H9 (cell line): ENCODE results near the gene GALNS. TPM values are rescaled to one million over a fixed set of nuclear protein-coding genes. Genes with fewer than 3 reads are reported as not detected.

Experiments
- DNase-seq: peaks from one replicate; pipeline ENCODE4 v3.0.0-alpha.2; 2017
- H2AFZ ChIP-seq: one replicate; pipeline ENCODE4 v1.6.1; 2013; ENCODE audit warnings: mild to moderate bottlenecking, low read length, control low read depth, moderate library complexity
- H2AK5ac ChIP-seq: 2 replicates; pipeline ENCODE4 v1.6.1; 2013; ENCODE audit warnings: low read length, control low read depth, mixed read lengths; ENCODE audit not compliant: insufficient read length
- H2BK120ac ChIP-seq: one replicate; pipeline ENCODE4 v1.6.1; 2013; ENCODE audit warnings: low read depth, mild to moderate bottlenecking, low read length, control low read depth, inconsistent platforms; ENCODE audit not compliant: poor library complexity, severe bottlenecking
- H2BK12ac ChIP-seq: 2 replicates; pipeline ENCODE4 v1.6.1; 2013; ENCODE audit warnings: low read length, control low read depth, mixed read lengths, low read depth; ENCODE audit not compliant: insufficient read length
- H2BK15ac ChIP-seq: 2 replicates; pipeline ENCODE4 v1.6.1; 2013; ENCODE audit warnings: low read depth, low read length, control low read depth
- H2BK20ac ChIP-seq: one replicate; pipeline ENCODE4 v1.6.1; 2013; ENCODE audit warnings: low read depth, mild to moderate bottlenecking, low read length, control low read depth, inconsistent platforms; ENCODE audit not compliant: poor library complexity, severe bottlenecking
- H2BK5ac ChIP-seq: 2 replicates; pipeline ENCODE4 v1.6.1; 2013; ENCODE audit warnings: low read length, control low read depth, mixed read lengths; ENCODE audit not compliant: insufficient read length
- H3K14ac ChIP-seq: 2 replicates; pipeline ENCODE4 v1.6.1; 2013; ENCODE audit warnings: low read length, control low read depth; ENCODE audit not compliant: insufficient read depth
- H3K18ac ChIP-seq: 2 replicates; pipeline ENCODE4 v1.6.1; 2013; ENCODE audit warnings: low read depth, mild to moderate bottlenecking, mixed read lengths, low read length, control low read depth; ENCODE audit not compliant: insufficient read length
- H3K23ac ChIP-seq: 2 replicates; pipeline ENCODE4 v1.6.1; 2013; ENCODE audit warnings: low read length, control low read depth, mixed read lengths, low read depth; ENCODE audit not compliant: insufficient read length
- H3K23me2 ChIP-seq: 2 replicates; pipeline ENCODE4 v1.6.1; 2013; ENCODE audit warnings: low read depth, mild to moderate bottlenecking, mixed read lengths, low read length, control low read depth; ENCODE audit not compliant: insufficient read length, poor library complexity, severe bottlenecking
- H3K27ac ChIP-seq: 2 replicates; pipeline ENCODE4 v1.5.1; 2013; ENCODE audit warnings: low read length, control low read depth, mixed read lengths, low read depth; ENCODE audit not compliant: insufficient read length
- H3K27me3 ChIP-seq: 2 replicates; pipeline ENCODE4 v1.6.1; 2013; ENCODE audit warnings: low read length, control low read depth, inconsistent platforms; ENCODE audit not compliant: insufficient read depth
- H3K4ac ChIP-seq: 2 replicates; pipeline ENCODE4 v1.6.1; 2013; ENCODE audit warnings: low read depth, mild to moderate bottlenecking, control low read depth, inconsistent platforms, low read length, moderate library complexity
- H3K4me1 ChIP-seq: 2 replicates; pipeline ENCODE4 v1.6.1; 2013; ENCODE audit warnings: low read length, control low read depth, inconsistent platforms; ENCODE audit not compliant: insufficient read depth
- H3K4me2 ChIP-seq: 2 replicates; pipeline ENCODE4 v1.6.1; 2013; ENCODE audit warnings: low read length, control low read depth, mixed read lengths; ENCODE audit not compliant: insufficient read length, insufficient read depth
- H3K56ac ChIP-seq: 2 replicates; pipeline ENCODE4 v1.6.1; 2013; ENCODE audit warnings: low read depth, mild to moderate bottlenecking, mixed read lengths, low read length, control low read depth; ENCODE audit not compliant: insufficient read length
- H3K79me1 ChIP-seq: 2 replicates; pipeline ENCODE4 v1.6.1; 2013; ENCODE audit warnings: low read depth, mild to moderate bottlenecking, moderate library complexity, low read length, control low read depth, inconsistent platforms; ENCODE audit not compliant: insufficient read depth, poor library complexity, severe bottlenecking
- H3K79me2 ChIP-seq: 2 replicates; pipeline ENCODE4 v1.6.1; 2013; ENCODE audit warnings: low read length, control low read depth, inconsistent platforms; ENCODE audit not compliant: insufficient read depth
- H3K9ac ChIP-seq: 2 replicates; pipeline ENCODE4 v1.6.1; 2013; ENCODE audit warnings: low read length, control low read depth, mixed read lengths; ENCODE audit not compliant: insufficient read length; ENCODE audit errors: extremely low read depth
- H3K9me3 ChIP-seq: one replicate; pipeline ENCODE4 v1.6.1; 2013; ENCODE audit warnings: low read depth, low read length, inconsistent platforms; ENCODE audit not compliant: control insufficient read depth
- H3T11ph ChIP-seq: one replicate; pipeline ENCODE4 v1.6.1; 2013; ENCODE audit warnings: mild to moderate bottlenecking, low read length, control low read depth, inconsistent platforms
- H4K20me1 ChIP-seq: one replicate; pipeline ENCODE4 v1.6.1; 2013; ENCODE audit not compliant: control insufficient read depth, insufficient read length, insufficient read depth
- H4K5ac ChIP-seq: 2 replicates; pipeline ENCODE4 v1.6.1; 2013; ENCODE audit warnings: low read depth, mild to moderate bottlenecking, mixed read lengths, low read length, control low read depth; ENCODE audit not compliant: insufficient read length
- H4K8ac ChIP-seq: replicated peaks from 2 replicates; pipeline ENCODE4 v1.6.1; 2013; ENCODE audit warnings: low read length, control low read depth, mixed read lengths, low read depth; ENCODE audit not compliant: insufficient read length
- H4K91ac ChIP-seq: 2 replicates; pipeline ENCODE4 v1.6.1; 2013; ENCODE audit warnings: low read depth, mild to moderate bottlenecking, moderate library complexity, mixed read lengths, low read length, control low read depth; ENCODE audit not compliant: insufficient read length
- H3K27ac Mint-ChIP-seq, 3 experiments: 2 replicates in 2 of 3; 3 replicates in 1 of 3; pipeline ENCODE4 v1.8.0; 2020 to 2021; ENCODE audit warnings: mixed read lengths in 3 of 3, mild to moderate bottlenecking in 1 of 3, moderate library complexity in 1 of 3
- H3K27me3 Mint-ChIP-seq: 2 replicates; pipeline ENCODE4 v1.8.0; 2021; ENCODE audit warnings: low read depth, mild to moderate bottlenecking, moderate library complexity, mixed read lengths
- H3K36me3 Mint-ChIP-seq, 3 experiments: 2 replicates in 2 of 3; 3 replicates in 1 of 3; pipeline ENCODE4 v1.8.0; 2020 to 2021; ENCODE audit warnings: low read depth in 3 of 3, mixed read lengths in 3 of 3; ENCODE audit not compliant: insufficient read depth in 1 of 3
- H3K4me1 Mint-ChIP-seq, 2 experiments: 2 replicates each; pipeline ENCODE4 v1.8.0; 2020; ENCODE audit warnings: mixed read lengths in 2 of 2
- H3K4me3 Mint-ChIP-seq, 2 experiments: 2 replicates in 1 of 2; 3 replicates in 1 of 2; pipeline ENCODE4 v1.8.0; 2020 to 2021; ENCODE audit warnings: mild to moderate bottlenecking in 2 of 2, mixed read lengths in 2 of 2, moderate library complexity in 1 of 2
- H3K9me3 Mint-ChIP-seq, 2 experiments: 2 replicates in 1 of 2; 3 replicates in 1 of 2; pipeline ENCODE4 v1.8.0; 2020; ENCODE audit warnings: mild to moderate bottlenecking in 2 of 2, mixed read lengths in 2 of 2, moderate library complexity in 1 of 2
- WGBS: extraction: QIAGEN DNeasy Blood & Tissue Kit; methylation state at CpG from one replicate; pipeline ENCODE4 v1.1.7; 2013; ENCODE audit warnings: missing lambda C conversion rate, low lambda C conversion rate, mixed read lengths; ENCODE audit not compliant: insufficient read length; ENCODE audit errors: extremely low coverage; 5-methylcytosine and 5-hydroxymethylcytosine counted together
- total RNA-seq: library from RNA; stranded (reverse); gene quantifications from 2 replicates; pipeline ENCODE4 v1.2.1, GENCODE V29; 2021
- TF ChIP-seq, protein P1 (sequence below): fragments of 200-600 bp; sonication (generic); conservative IDR thresholded peaks from 3 replicates; pipeline ENCODE4 v1.8.0; 2021; ENCODE audit warnings: antibody characterized with exemption, mild to moderate bottlenecking

Gene GALNS
- total RNA-seq, 1 experiment from 2014 or later: 20.3 TPM

DNA sequence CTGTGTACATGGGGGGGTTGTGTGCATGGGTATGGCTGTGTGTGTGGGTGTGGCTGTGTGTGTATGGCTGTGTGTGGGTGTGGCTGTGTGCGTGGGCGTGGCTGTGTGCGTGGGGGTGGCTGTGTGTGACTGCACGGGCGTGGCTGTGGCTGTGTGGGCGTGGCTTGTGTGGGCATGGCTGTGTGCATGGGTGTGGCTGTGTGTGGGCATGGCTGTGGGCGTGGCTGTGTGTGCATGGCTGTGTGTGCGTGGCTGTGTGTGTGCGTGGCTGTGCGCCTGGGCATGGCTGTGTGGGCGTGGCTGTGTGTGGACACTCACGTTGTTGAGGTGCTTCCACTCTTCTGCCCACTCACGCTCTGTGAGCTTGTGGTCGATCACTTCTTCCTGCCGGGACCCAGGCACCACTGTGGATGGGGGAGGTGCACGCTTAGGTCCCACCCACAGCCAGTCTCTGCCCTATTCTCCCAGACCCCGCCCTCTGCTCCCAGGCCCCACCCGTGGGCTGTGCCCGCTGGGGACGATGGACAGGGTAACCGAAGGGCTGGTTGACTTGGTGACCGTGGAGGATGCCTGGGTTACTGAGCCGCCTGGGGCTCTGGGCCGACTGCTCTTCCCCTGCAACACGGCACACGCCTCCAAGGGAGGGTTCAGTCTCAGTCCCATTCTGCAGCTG lies 25.7 kb upstream of the GALNS start:
- Histone ChIP-seq H3K9me3 (no peaks in the 10 kb centered on the region), H3K18ac (no peak overlapping the region), H2AFZ (no peak overlapping the region), H4K5ac (no peak overlapping the region), H3K4ac (no peak overlapping the region), H3K23ac (no peak overlapping the region), H2AK5ac (no peak overlapping the region), H3T11ph (no peak overlapping the region), H3K9ac (no peak overlapping the region), H3K27ac (no peak overlapping the region), H3K79me1 (no peaks in the 10 kb centered on the region), H3K56ac (no peak overlapping the region), H4K8ac (peak overlapping the region; percentile 86), H3K4me1 (no peaks in the 10 kb centered on the region), H4K20me1 (no peaks in the 10 kb centered on the region), H3K79me2 (no peaks in the 10 kb centered on the region), H3K27me3 (no peaks in the 10 kb centered on the region), H2BK20ac (no peak overlapping the region), H2BK120ac (no peak overlapping the region), H3K4me2 (no peak overlapping the region), H3K14ac (no peak overlapping the region; the same call in 1 of the 2 replicates), H2BK12ac (no peak overlapping the region), H2BK5ac (no peak overlapping the region), H2BK15ac (no peak overlapping the region), H3K23me2 (no peaks in the 10 kb centered on the region), H4K91ac (no peak overlapping the region)
- Mint-ChIP-seq H3K36me3 (no peaks in the 10 kb centered on the region), H3K9me3 (no peaks in the 10 kb centered on the region), H3K27ac (0 out of 7 replicates have a peak overlapping the region, but pooled peaks of 1 of the 3 experiments have one; percentile 38), H3K4me3 (no peak overlapping the region), H3K4me1 (peaks cover 0 to 11% of the 10 kb centered on the region in 2 experiments; a peak in 1 of 4 replicates), H3K27me3 (no peaks in the 10 kb centered on the region)
- no peak for DNase-seq
- TF ChIP-seq, protein P1, sequence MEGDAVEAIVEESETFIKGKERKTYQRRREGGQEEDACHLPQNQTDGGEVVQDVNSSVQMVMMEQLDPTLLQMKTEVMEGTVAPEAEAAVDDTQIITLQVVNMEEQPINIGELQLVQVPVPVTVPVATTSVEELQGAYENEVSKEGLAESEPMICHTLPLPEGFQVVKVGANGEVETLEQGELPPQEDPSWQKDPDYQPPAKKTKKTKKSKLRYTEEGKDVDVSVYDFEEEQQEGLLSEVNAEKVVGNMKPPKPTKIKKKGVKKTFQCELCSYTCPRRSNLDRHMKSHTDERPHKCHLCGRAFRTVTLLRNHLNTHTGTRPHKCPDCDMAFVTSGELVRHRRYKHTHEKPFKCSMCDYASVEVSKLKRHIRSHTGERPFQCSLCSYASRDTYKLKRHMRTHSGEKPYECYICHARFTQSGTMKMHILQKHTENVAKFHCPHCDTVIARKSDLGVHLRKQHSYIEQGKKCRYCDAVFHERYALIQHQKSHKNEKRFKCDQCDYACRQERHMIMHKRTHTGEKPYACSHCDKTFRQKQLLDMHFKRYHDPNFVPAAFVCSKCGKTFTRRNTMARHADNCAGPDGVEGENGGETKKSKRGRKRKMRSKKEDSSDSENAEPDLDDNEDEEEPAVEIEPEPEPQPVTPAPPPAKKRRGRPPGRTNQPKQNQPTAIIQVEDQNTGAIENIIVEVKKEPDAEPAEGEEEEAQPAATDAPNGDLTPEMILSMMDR: no peak
- whole genome bisulfite sequencing: no CpG with 5 or more reads among the region's 26 CpGs
